ENCODE results near the gene SLC5A12. TPM values are rescaled to one million over a fixed set of nuclear protein-coding genes. Genes with fewer than 3 reads are reported as not detected.
"Not testable (repeated sequence)": the region's sequence is repeated elsewhere in the genome, so short reads cannot be mapped to it uniquely, and the experiment has no call there.

The SLC5A12 gene
- total RNA-seq, 1 donor from 2014 or later = not detected

GRCh38 chr11:26655287-26655686 is 66.6 kb downstream of the SLC5A12 start:
- DNase-seq (ENCODE audit: low read depth in 2 of 2) = no peak

GRCh38 chr11:26651916-26652315 is 69.9 kb downstream of the SLC5A12 start:
- DNase-seq (ENCODE audit: low read depth in 2 of 2) = no peak

DNA sequence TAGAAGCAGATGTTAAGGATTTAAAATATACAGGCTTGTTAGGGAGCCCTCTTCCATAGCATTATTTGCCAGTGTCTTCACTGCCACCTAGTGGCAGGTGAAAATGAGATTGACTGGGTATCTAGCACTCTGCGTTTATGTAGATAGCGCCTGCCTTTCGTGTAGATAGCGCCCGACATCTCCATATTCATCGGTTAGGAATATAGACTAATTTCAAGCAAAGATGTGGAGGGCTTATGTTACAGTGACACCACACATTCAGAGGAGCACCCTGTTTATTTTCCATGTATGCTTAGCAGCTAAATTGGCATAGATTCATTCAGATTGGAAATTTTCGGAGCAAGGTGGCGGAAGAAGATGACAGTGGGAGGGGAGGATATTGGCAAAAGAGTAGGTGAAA is 72.0 kb downstream of the SLC5A12 start:
- peak; percentile 49 to 67 for DNase-seq (ENCODE audit: low read depth in 2 of 2)

GRCh38 chr11:26643314-26643713 is 78.5 kb downstream of the SLC5A12 start:
- DNase-seq (ENCODE audit: low read depth in 2 of 2) = not testable (repeated sequence)

DNA sequence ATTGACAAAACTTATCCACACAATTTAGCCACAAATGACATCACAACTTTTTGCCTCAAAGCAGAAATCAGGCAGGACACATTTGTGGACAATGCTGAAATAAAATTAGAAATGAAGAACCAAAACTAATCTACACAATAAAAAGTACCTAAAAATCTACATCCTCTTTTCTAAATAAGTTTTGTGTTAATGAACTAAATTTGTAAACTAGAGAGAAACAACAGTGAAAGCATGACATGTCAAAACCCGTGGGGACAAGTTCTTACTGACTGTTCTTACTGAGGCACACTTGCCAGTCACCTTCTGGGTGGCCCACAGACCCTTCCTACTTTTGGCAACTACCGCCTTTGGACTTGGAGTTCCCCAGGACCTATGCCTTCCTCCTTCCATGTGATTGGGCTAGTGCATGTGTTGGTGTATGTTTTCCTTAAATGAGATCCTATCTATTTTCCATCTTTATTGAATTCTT is 89.1 kb downstream of the SLC5A12 start:
- DNase-seq (ENCODE audit: low read depth in 2 of 2) = no peak

GRCh38 chr11:26626346-26626745 is 95.5 kb downstream of the SLC5A12 start:
- DNase-seq (ENCODE audit: low read depth in 2 of 2) = no peak

DNA sequence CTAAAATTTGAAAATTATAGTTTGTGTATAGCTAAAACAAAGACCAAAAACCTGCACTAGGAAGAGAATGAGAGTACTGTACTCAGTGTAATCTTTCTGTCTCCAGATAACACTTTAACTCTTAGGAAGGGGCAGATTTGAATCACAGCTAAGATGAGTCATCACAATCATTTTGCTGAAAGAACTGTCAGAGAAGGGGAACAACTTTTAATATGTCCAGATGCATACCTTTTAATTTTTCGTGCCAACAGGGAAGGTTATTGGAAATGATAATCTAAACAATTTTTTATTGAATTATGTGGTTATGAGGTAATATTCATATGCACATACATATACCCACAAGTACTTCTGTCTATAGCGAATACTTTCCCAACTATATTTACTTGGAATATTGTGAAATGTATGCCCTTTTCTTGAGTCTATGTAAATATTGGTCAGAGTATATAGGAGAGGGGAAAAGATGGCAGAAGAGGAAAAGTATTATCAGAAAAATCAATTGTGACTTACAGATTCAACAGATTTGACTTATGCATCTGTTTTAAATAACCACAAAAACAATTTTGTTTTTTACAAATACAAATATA is 98.7 kb downstream of the SLC5A12 start:
- DNase-seq (ENCODE audit: low read depth in 2 of 2) = no peak

DNA sequence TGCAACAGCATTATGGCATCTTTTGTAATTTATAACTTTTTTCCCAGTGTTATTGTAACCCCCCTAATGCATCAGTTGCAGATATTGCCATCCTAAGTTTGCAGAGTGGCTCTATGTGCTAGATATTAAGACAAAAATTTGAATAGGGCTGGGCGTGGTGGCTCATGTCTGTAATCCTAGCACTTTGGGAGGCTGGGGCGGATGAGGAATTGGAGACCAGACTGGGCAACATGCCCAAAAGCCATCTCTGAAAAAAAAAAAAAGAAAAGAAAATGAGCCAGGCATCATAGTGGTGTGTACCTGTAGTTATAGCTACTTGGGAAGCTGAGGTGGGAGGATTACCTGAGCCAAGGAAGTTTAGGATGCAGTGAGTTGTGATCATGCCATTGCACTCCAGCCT is 99.7 kb downstream of the SLC5A12 start:
- no peak for DNase-seq (ENCODE audit: low read depth in 2 of 2)

DNA sequence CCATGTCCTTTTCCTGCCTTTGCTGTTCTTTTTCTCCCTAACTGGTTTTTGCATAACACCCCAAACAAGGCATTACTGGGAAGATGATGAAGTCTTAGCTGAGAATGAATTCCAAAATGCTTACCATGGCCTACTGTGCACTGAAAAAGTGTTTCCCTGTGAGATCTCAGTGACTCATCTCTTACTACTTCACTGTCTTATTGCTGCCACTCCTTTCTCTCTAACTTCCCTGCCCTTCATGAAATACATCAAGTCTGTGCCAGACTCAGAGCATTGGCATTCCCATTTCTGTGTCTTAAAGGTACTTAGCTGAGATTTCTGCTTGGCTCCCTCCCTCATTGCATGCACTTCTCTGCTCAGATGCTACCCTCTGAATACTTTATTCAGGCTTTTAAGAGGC is 100.7 kb downstream of the SLC5A12 start:
- DNase-seq (ENCODE audit: low read depth in 2 of 2) = no peak

- no peak for DNase-seq (ENCODE audit: low read depth in 2 of 2)
Observed at GRCh38 chr11:26620282-26621045, 101.4 kb downstream of the SLC5A12 start.

- no peak for DNase-seq (ENCODE audit: low read depth in 2 of 2)
Observed at GRCh38 chr11:26618441-26618840, 103.4 kb downstream of the SLC5A12 start.

Other genes with a start within 250 kb of the SLC5A12 start
- gene MUC15, start 149.8 kb downstream of the SLC5A12 start, total RNA-seq = not detected in 2 replicates

Data from lung microvascular endothelial cell (primary cell).